Neural cell (in vitro differentiated cells): ENCODE results near the gene GCSAM. TPM values are rescaled to one million over a fixed set of nuclear protein-coding genes. Genes with fewer than 3 reads are reported as not detected.

Source experiments
- H2AFZ ChIP-seq: fragments of 200-600, 300-800 bp; sonication (generic), shearing (Covaris generic); 2 replicates; pipeline ENCODE4 v1.6.0; 2014; ENCODE audit warnings: low read depth, mild to moderate bottlenecking, antibody characterized with exemption, low read length, moderate library complexity
- H3F3A ChIP-seq: fragments of 200-600 bp; shearing (Covaris generic); 2 replicates; pipeline ENCODE4 v1.6.1; 2016; ENCODE audit warnings: mild to moderate bottlenecking, moderate library complexity, mixed read lengths, antibody characterized with exemption, low read length; ENCODE audit not compliant: insufficient read depth, poor library complexity, severe bottlenecking
- H3K27ac ChIP-seq: fragments of 200-600, 300-800 bp; sonication (generic), shearing (Covaris generic); 2 replicates; pipeline ENCODE4 v1.5.1; 2014; ENCODE audit warnings: mild to moderate bottlenecking, low read length, moderate library complexity
- H3K27me3 ChIP-seq: fragments of 300-800, 200-600 bp; sonication (generic), shearing (Covaris generic); 2 replicates; pipeline ENCODE4 v1.6.0; 2014; ENCODE audit warnings: mild to moderate bottlenecking, low read depth, low read length, moderate library complexity; ENCODE audit not compliant: insufficient read depth
- H3K36me3 ChIP-seq: fragments of 300-800, 200-600 bp; sonication (generic), shearing (Covaris generic); 2 replicates; pipeline ENCODE4 v1.5.1; 2014; ENCODE audit warnings: mild to moderate bottlenecking, antibody characterized with exemption, low read length, moderate library complexity; ENCODE audit not compliant: insufficient read depth
- H3K4me2 ChIP-seq: fragments of 300-800, 200-600 bp; sonication (generic), shearing (Covaris generic); 2 replicates; pipeline ENCODE4 v1.6.0; 2014; ENCODE audit warnings: mild to moderate bottlenecking, low read length
- H3K4me3 ChIP-seq: fragments of 300-800, 200-600 bp; sonication (generic), shearing (Covaris generic); 2 replicates; pipeline ENCODE4 v1.5.1; 2014; ENCODE audit warnings: mild to moderate bottlenecking, low read length, moderate library complexity
- H3K79me2 ChIP-seq: fragments of 200-600 bp; shearing (Covaris generic); replicated peaks from 2 replicates; pipeline ENCODE4 v1.6.0; 2014; ENCODE audit warnings: mild to moderate bottlenecking, low read length, moderate library complexity; ENCODE audit not compliant: insufficient read depth
- H3K9ac ChIP-seq: fragments of 300-800, 200-600 bp; sonication (generic), shearing (Covaris generic); 2 replicates; pipeline ENCODE4 v1.6.1; 2016; ENCODE audit warnings: mild to moderate bottlenecking, low read length, mixed read lengths
- H3K9me2 ChIP-seq: fragments of 200-600 bp; shearing (Covaris generic); 2 replicates; pipeline ENCODE4 v1.6.1; 2016; ENCODE audit warnings: mild to moderate bottlenecking, low read length, mixed read lengths; ENCODE audit not compliant: insufficient read depth
- H3K9me3 ChIP-seq: fragments of 200-600, 300-800 bp; sonication (generic), shearing (Covaris generic); 2 replicates; pipeline ENCODE4 v1.6.1; 2016; ENCODE audit warnings: mild to moderate bottlenecking, mixed run types, low read length, moderate library complexity, mixed read lengths
- H4K20me1 ChIP-seq: fragments of 200-600 bp; shearing (Covaris generic); 2 replicates; pipeline ENCODE4 v1.6.1; 2016; ENCODE audit warnings: mild to moderate bottlenecking, mixed run types; ENCODE audit not compliant: insufficient read depth
- CTCF ChIP-seq: fragments of 450-650 bp; IDR thresholded peaks from 2 replicates; pipeline ENCODE4 v1.5.1; 2014; ENCODE audit warnings: antibody characterized with exemption, mild to moderate bottlenecking, moderate library complexity; ENCODE audit not compliant: poor library complexity, severe bottlenecking
- EP300 ChIP-seq: fragments of 450-650 bp; conservative IDR thresholded peaks from 2 replicates; pipeline ENCODE4 v1.6.1; 2014; ENCODE audit warnings: antibody characterized with exemption, mild to moderate bottlenecking, moderate library complexity; ENCODE audit not compliant: poor library complexity, severe bottlenecking
- EZH2 ChIP-seq: fragments of 200-600, 300-800 bp; shearing (Covaris generic), sonication (generic); IDR thresholded peaks from 2 replicates; pipeline ENCODE4 v1.6.1; 2014; ENCODE audit warnings: antibody characterized with exemption, low read length, borderline replicate concordance, mild to moderate bottlenecking; ENCODE audit not compliant: insufficient read depth, poor library complexity, severe bottlenecking
- MXI1 ChIP-seq: fragments of 450-650 bp; conservative IDR thresholded peaks from 2 replicates; pipeline ENCODE4 v1.6.1; 2014; ENCODE audit warnings: antibody characterized with exemption, mild to moderate bottlenecking; ENCODE audit not compliant: poor library complexity, severe bottlenecking
- POLR2AphosphoS5 ChIP-seq: IDR thresholded peaks from 2 replicates; pipeline ENCODE4 v1.6.1; 2012
- RAD21 ChIP-seq: fragments of 450-650 bp; conservative IDR thresholded peaks from 2 replicates; pipeline ENCODE4 v1.6.1; 2014; ENCODE audit warnings: antibody characterized with exemption, mild to moderate bottlenecking, moderate library complexity
- SMC3 ChIP-seq: fragments of 450-650 bp; conservative IDR thresholded peaks from 2 replicates; pipeline ENCODE4 v1.6.1; 2014; ENCODE audit warnings: antibody characterized with exemption, mild to moderate bottlenecking, moderate library complexity; ENCODE audit not compliant: poor library complexity
- TAF1 ChIP-seq: IDR thresholded peaks from 2 replicates; pipeline ENCODE4 v1.6.1; 2012; ENCODE audit warnings: low read depth
- polyA plus RNA-seq: library from polyadenylated mRNA; depleted of rRNA; stranded (reverse); fragments of >200 nt; gene quantifications from 2 replicates; pipeline ENCODE4 v1.2.3, GENCODE V29; 2014
- TF ChIP-seq, protein P1 (sequence below): IDR thresholded peaks from 2 replicates; pipeline ENCODE4 v1.6.1; 2012; ENCODE audit warnings: borderline replicate concordance

Gene GCSAM
- polyA plus RNA-seq, 1 donor from 2014 or later = not detected

DNA sequence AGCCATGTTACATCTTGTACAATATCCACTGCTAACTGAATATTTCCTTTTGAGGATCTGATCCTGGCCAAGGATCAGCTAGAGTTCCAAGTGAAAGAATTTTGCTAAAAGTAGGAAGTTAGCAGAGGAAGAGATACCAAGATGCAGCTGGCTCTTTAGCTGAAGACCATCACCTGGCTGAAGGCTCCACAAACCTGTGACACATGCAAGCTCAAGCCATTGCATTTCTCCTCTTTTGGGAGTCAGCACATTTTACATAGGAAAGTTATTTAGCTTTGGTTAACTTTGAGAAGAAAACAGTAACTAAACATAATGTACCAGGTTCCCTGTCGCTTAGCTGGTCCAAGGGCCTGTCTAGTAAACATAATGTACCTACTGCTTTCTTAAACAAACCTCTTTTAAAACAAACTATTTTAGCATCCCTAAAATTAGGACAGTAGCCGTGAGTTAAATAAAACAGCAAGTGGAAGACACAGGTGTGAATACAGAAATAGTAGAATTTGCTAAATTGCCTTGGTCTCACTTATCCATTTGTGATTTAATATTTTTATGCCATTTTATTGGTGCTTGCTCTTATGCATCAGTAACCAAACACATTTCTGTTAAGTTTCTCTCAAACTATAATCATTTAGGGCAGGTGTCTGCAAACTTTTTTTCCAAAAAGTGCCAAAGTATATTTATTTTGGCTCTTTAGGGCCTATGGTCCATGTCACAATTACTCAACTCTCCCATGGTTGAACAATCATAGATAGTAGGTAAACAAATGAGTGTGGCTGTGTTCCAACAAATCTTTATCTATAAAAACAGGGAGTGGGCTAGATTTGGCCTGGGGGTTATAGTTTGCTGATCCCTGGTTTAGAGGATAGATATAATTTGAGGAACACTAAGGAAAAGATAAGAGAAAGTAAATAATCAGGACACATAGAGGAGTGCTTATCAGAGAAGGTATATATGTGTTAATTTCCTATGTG, 11.2 kb downstream of the GCSAM start:
- H3K36me3 ChIP-seq = no peaks in the 10 kb centered on the region
- H3K9me3 ChIP-seq = no peaks in the 10 kb centered on the region
- H3F3A ChIP-seq = no peaks in the 10 kb centered on the region
- no peaks in the 10 kb centered on the region for H4K20me1 ChIP-seq
- no peak overlapping the region for H3K4me3 ChIP-seq
- H2AFZ ChIP-seq = no peak overlapping the region
- TF ChIP-seq POLR2AphosphoS5 = no peak
- TF ChIP-seq MXI1 = no peak
- no peak for TF ChIP-seq RAD21
- TF ChIP-seq EZH2 = no peak
- no peak for TF ChIP-seq TAF1
- TF ChIP-seq, protein P1, sequence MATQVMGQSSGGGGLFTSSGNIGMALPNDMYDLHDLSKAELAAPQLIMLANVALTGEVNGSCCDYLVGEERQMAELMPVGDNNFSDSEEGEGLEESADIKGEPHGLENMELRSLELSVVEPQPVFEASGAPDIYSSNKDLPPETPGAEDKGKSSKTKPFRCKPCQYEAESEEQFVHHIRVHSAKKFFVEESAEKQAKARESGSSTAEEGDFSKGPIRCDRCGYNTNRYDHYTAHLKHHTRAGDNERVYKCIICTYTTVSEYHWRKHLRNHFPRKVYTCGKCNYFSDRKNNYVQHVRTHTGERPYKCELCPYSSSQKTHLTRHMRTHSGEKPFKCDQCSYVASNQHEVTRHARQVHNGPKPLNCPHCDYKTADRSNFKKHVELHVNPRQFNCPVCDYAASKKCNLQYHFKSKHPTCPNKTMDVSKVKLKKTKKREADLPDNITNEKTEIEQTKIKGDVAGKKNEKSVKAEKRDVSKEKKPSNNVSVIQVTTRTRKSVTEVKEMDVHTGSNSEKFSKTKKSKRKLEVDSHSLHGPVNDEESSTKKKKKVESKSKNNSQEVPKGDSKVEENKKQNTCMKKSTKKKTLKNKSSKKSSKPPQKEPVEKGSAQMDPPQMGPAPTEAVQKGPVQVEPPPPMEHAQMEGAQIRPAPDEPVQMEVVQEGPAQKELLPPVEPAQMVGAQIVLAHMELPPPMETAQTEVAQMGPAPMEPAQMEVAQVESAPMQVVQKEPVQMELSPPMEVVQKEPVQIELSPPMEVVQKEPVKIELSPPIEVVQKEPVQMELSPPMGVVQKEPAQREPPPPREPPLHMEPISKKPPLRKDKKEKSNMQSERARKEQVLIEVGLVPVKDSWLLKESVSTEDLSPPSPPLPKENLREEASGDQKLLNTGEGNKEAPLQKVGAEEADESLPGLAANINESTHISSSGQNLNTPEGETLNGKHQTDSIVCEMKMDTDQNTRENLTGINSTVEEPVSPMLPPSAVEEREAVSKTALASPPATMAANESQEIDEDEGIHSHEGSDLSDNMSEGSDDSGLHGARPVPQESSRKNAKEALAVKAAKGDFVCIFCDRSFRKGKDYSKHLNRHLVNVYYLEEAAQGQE = no peak
- TF ChIP-seq SMC3 = no peak
- H3K27ac ChIP-seq = no peak overlapping the region
- H3K27me3 ChIP-seq = no peaks in the 10 kb centered on the region
- H3K9me2 ChIP-seq = no peaks in the 10 kb centered on the region
- H3K9ac ChIP-seq = no peak overlapping the region
- no peak overlapping the region for H3K4me2 ChIP-seq
- no peaks in the 10 kb centered on the region for H3K79me2 ChIP-seq

- Histone ChIP-seq H3K4me3 (no peak overlapping the region), H4K20me1 (no peaks in the 10 kb centered on the region), H3K36me3 (no peaks in the 10 kb centered on the region), H3K79me2 (no peaks in the 10 kb centered on the region), H3K27ac (no peak overlapping the region), H3K9me3 (no peaks in the 10 kb centered on the region), H3K9ac (no peak overlapping the region), H3K9me2 (no peaks in the 10 kb centered on the region), H3F3A (no peaks in the 10 kb centered on the region), H3K27me3 (no peaks in the 10 kb centered on the region), H3K4me2 (no peak overlapping the region), H2AFZ (no peak overlapping the region)
- TF ChIP-seq SMC3 (no peak), TAF1 (no peak), RAD21 (no peak), EP300 (no peak), CTCF (no peak), MXI1 (no peak), EZH2 (no peak), POLR2AphosphoS5 (no peak)
- TF ChIP-seq, protein P1 = no peak
Measured at GRCh38 chr3:112119962-112120836, 12.8 kb downstream of the GCSAM start.
